Kidney tubule cell (primary cell): ENCODE results near the gene ARHGAP21.
"Not testable (repeated sequence)": the region's sequence is repeated elsewhere in the genome, so short reads cannot be mapped to it uniquely, and the experiment has no call there.

Experiments used
- DNase-seq: peaks from one replicate; pipeline ENCODE4 v3.0.0-alpha.2; 2018; ENCODE audit warnings: low spot score

Gene ARHGAP21

GRCh38 chr10:24625778-24626177 is 97.9 kb downstream of the ARHGAP21 start:
- DNase-seq: no peak

- no peak for DNase-seq
Observed at GRCh38 chr10:24623383-24623782, 100.3 kb downstream of the ARHGAP21 start.

GRCh38 chr10:24622781-24623301 is 100.8 kb downstream of the ARHGAP21 start:
- no peak for DNase-seq

- DNase-seq: not testable (repeated sequence)
Observed at GRCh38 chr10:24621035-24621795, 102.5 kb downstream of the ARHGAP21 start.

GRCh38 chr10:24619994-24620310 is 103.7 kb downstream of the ARHGAP21 start:
- DNase-seq: not testable (repeated sequence)

GRCh38 chr10:24619291-24619993 is 104.2 kb downstream of the ARHGAP21 start:
- DNase-seq: peak; percentile 31

GRCh38 chr10:24618401-24618800 is 105.3 kb downstream of the ARHGAP21 start:
- peak; percentile 48 for DNase-seq

- peak; percentile 48 for DNase-seq
Observed at GRCh38 chr10:24617771-24618396, 105.8 kb downstream of the ARHGAP21 start.

- no peak for DNase-seq
Observed at GRCh38 chr10:24616536-24616935, 107.2 kb downstream of the ARHGAP21 start.

GRCh38 chr10:24606021-24606420 is 117.7 kb downstream of the ARHGAP21 start:
- DNase-seq: no peak

- no peak for DNase-seq
Observed at GRCh38 chr10:24605141-24605540, 118.5 kb downstream of the ARHGAP21 start.

GRCh38 chr10:24603333-24603732 is 120.4 kb downstream of the ARHGAP21 start:
- DNase-seq: peak; percentile 73

- DNase-seq: no peak
Observed at GRCh38 chr10:24597961-24598360, 125.7 kb downstream of the ARHGAP21 start.

GRCh38 chr10:24597426-24597825 is 126.3 kb downstream of the ARHGAP21 start:
- DNase-seq: no peak

GRCh38 chr10:24596217-24596930 is 127.3 kb downstream of the ARHGAP21 start:
- DNase-seq: no peak

- no peak for DNase-seq
Observed at GRCh38 chr10:24590697-24591457, 132.8 kb downstream of the ARHGAP21 start.

- DNase-seq: no peak
Observed at GRCh38 chr10:24589265-24589664, 134.4 kb downstream of the ARHGAP21 start.

- DNase-seq: no peak
Observed at GRCh38 chr10:24579906-24580305, 143.8 kb downstream of the ARHGAP21 start.

GRCh38 chr10:24579448-24579847 is 144.2 kb downstream of the ARHGAP21 start:
- no peak for DNase-seq

- no peak for DNase-seq
Observed at GRCh38 chr10:24575481-24576002, 148.1 kb downstream of the ARHGAP21 start.

- no peak for DNase-seq
Observed at GRCh38 chr10:24574578-24575155, 149.0 kb downstream of the ARHGAP21 start.
